IMR-90 (cell line): ENCODE measurements around the gene RAD51B. TPM values are rescaled to one million over a fixed set of nuclear protein-coding genes. Genes with fewer than 3 reads are reported as not detected.

ENCODE experiments used
- ATAC-seq: fragments of 200-7000 bp; cut with Tn5 transposase; 2 replicates; pipeline ENCODE4 v1.9.1; 2020; ENCODE audit warnings: low read depth, mild to moderate bottlenecking, moderate library complexity
- BruUV-seq: library from RNA; stranded (reverse); fragments of 400-500 nt; replicated peaks from 2 replicates; lab custom pipeline; 2021; lab: Mats Ljungman, UMichigan
- CTCF ChIA-PET: fragments of 300-600 bp; formaldehyde crosslinking; extraction: SDS; loops from one replicate; lab custom pipeline; 2021; ENCODE audit warnings: antibody characterized with exemption; lab: Yijun Ruan, JAX
- POLR2A ChIA-PET: fragments of 300-600 bp; sonication (Branson Sonifier 250); formaldehyde crosslinking; loops from one replicate; lab custom pipeline; 2022; ENCODE audit warnings: antibody characterized with exemption; ENCODE audit not compliant: unreplicated experiment; lab: Charles Lee
- DNase-seq: peaks from one replicate; pipeline ENCODE4 v3.0.0; 2013
- H2AFZ ChIP-seq: replicated peaks from 2 replicates; pipeline ENCODE3; 2013; ENCODE audit warnings: low read length, mild to moderate bottlenecking; ENCODE audit not compliant: poor library complexity
- H2AK5ac ChIP-seq: 2 replicates; pipeline ENCODE4 v1.6.1; 2013; ENCODE audit warnings: low read depth, low read length, inconsistent platforms
- H2AK9ac ChIP-seq: replicated peaks from 2 replicates; pipeline ENCODE3; 2013; ENCODE audit warnings: mild to moderate bottlenecking, low read depth, low read length, moderate library complexity; ENCODE audit not compliant: poor library complexity
- H2BK120ac ChIP-seq: 2 replicates; pipeline ENCODE4 v1.6.1; 2013; ENCODE audit warnings: low read depth, low read length, inconsistent platforms
- H2BK15ac ChIP-seq: 3 replicates; pipeline ENCODE4 v1.6.1; 2013; ENCODE audit warnings: low read depth, low read length, inconsistent platforms
- H2BK20ac ChIP-seq: 2 replicates; pipeline ENCODE4 v1.6.1; 2013; ENCODE audit warnings: low read depth, mild to moderate bottlenecking, inconsistent platforms, low read length, moderate library complexity
- H2BK5ac ChIP-seq: 2 replicates; pipeline ENCODE4 v1.6.1; 2013; ENCODE audit warnings: mild to moderate bottlenecking, low read depth, low read length, inconsistent platforms; ENCODE audit not compliant: poor library complexity, severe bottlenecking
- H3K14ac ChIP-seq: replicated peaks from 2 replicates; pipeline ENCODE4 v1.6.1; 2013; ENCODE audit warnings: low read depth, low read length, inconsistent platforms
- H3K18ac ChIP-seq: 2 replicates; pipeline ENCODE4 v1.6.1; 2013; ENCODE audit warnings: low read depth, low read length, control low read depth
- H3K23ac ChIP-seq: 2 replicates; pipeline ENCODE4 v1.6.1; 2013; ENCODE audit warnings: low read depth, low read length, inconsistent platforms
- H3K27ac ChIP-seq: 2 replicates; pipeline ENCODE4 v1.5.1; 2013; ENCODE audit warnings: mild to moderate bottlenecking, control low read depth, low read length; ENCODE audit not compliant: insufficient read depth
- H3K27me3 ChIP-seq: 2 replicates; pipeline ENCODE4 v1.6.1; 2013; ENCODE audit warnings: low read length; ENCODE audit not compliant: control insufficient read depth, insufficient read depth
- H3K36me3 ChIP-seq: 2 replicates; pipeline ENCODE4 v1.6.1; 2013; ENCODE audit warnings: low read length, mixed read lengths; ENCODE audit not compliant: control insufficient read depth, insufficient read depth
- H3K4ac ChIP-seq: 2 replicates; pipeline ENCODE4 v1.6.1; 2013; ENCODE audit warnings: low read depth, low read length, inconsistent platforms
- H3K4me1 ChIP-seq: 2 replicates; pipeline ENCODE4 v1.6.1; 2013; ENCODE audit warnings: low read length, mixed read lengths; ENCODE audit not compliant: control insufficient read depth, insufficient read depth
- H3K4me2 ChIP-seq: 2 replicates; pipeline ENCODE4 v1.6.1; 2013; ENCODE audit warnings: low read depth, mild to moderate bottlenecking, control low read depth, low read length, moderate library complexity
- H3K4me3 ChIP-seq: 2 replicates; pipeline ENCODE4 v1.5.1; 2013; ENCODE audit warnings: low read depth, mild to moderate bottlenecking, control low read depth, low read length, moderate library complexity; ENCODE audit not compliant: insufficient read depth
- H3K56ac ChIP-seq: 2 replicates; pipeline ENCODE4 v1.6.1; 2013; ENCODE audit warnings: low read length, inconsistent platforms; ENCODE audit not compliant: insufficient read depth; ENCODE audit errors: extremely low read depth
- H3K79me1 ChIP-seq, 2 experiments: 2 replicates each; pipeline ENCODE4 v1.6.1; 2013; ENCODE audit warnings: low read length in 2 of 2, inconsistent platforms in 1 of 2, low read depth in 1 of 2
- H3K9ac ChIP-seq: 2 replicates; pipeline ENCODE4 v1.6.1; 2013; ENCODE audit warnings: low read depth, low read length, control low read depth
- H3K9me1 ChIP-seq: 2 replicates; pipeline ENCODE4 v1.6.1; 2013; ENCODE audit warnings: low read length, inconsistent platforms; ENCODE audit not compliant: insufficient read depth
- H3K9me3 ChIP-seq: 2 replicates; pipeline ENCODE4 v1.6.1; 2013; ENCODE audit warnings: low read length; ENCODE audit not compliant: control insufficient read depth, insufficient read depth
- H4K20me1 ChIP-seq: 2 replicates; pipeline ENCODE4 v1.6.1; 2013; ENCODE audit warnings: low read length, inconsistent platforms; ENCODE audit not compliant: insufficient read depth
- H4K5ac ChIP-seq: 2 replicates; pipeline ENCODE4 v1.6.1; 2013; ENCODE audit warnings: mild to moderate bottlenecking, low read depth, low read length, control low read depth
- H4K8ac ChIP-seq, 2 experiments: 2 replicates each; pipeline ENCODE4 v1.6.1; 2013; ENCODE audit warnings: low read depth in 2 of 2, low read length in 2 of 2, control low read depth in 1 of 2, inconsistent platforms in 1 of 2
- H4K91ac ChIP-seq: 2 replicates; pipeline ENCODE4 v1.6.1; 2013; ENCODE audit warnings: low read depth, low read length, inconsistent platforms; ENCODE audit not compliant: insufficient read depth
- CEBPB ChIP-seq: IDR thresholded peaks from 2 replicates; pipeline ENCODE4 v1.6.1; 2012; ENCODE audit warnings: low read depth, low read length, improper control_type of control experiment
- CHD1 ChIP-seq: IDR thresholded peaks from 2 replicates; pipeline ENCODE4 v1.6.1; 2012; ENCODE audit warnings: low read depth, low read length, improper control_type of control experiment
- ELK1 ChIP-seq: fragments of 150-350 bp; IDR thresholded peaks from 2 replicates; pipeline ENCODE4 v1.6.1; 2016; ENCODE audit warnings: low read depth, mild to moderate bottlenecking, low read length, moderate library complexity, borderline replicate concordance
- FOS ChIP-seq: fragments of 150-350 bp; IDR thresholded peaks from 2 replicates; pipeline ENCODE4 v1.6.1; 2016; ENCODE audit warnings: low read depth, low read length
- MAFK ChIP-seq: IDR thresholded peaks from 2 replicates; pipeline ENCODE4 v1.6.1; 2012; ENCODE audit warnings: low read depth, low read length, improper control_type of control experiment
- MAZ ChIP-seq: IDR thresholded peaks from 2 replicates; pipeline ENCODE4 v1.6.1; 2012; ENCODE audit warnings: low read depth, mild to moderate bottlenecking, low read length, improper control_type of control experiment, moderate library complexity, borderline replicate concordance
- MXI1 ChIP-seq: IDR thresholded peaks from 2 replicates; pipeline ENCODE4 v1.6.1; 2012; ENCODE audit warnings: low read depth, mild to moderate bottlenecking, low read length, moderate library complexity, borderline replicate concordance
- NFE2L2 ChIP-seq: fragments of 150-350 bp; IDR thresholded peaks from 2 replicates; pipeline ENCODE4 v1.6.1; 2016; ENCODE audit warnings: low read depth, mild to moderate bottlenecking, low read length
- POLR2A ChIP-seq: IDR thresholded peaks from 2 replicates; pipeline ENCODE4 v1.6.1; 2012; ENCODE audit warnings: mild to moderate bottlenecking, low read depth, low read length
- RAD21 ChIP-seq: IDR thresholded peaks from 2 replicates; pipeline ENCODE4 v1.6.1; 2012; ENCODE audit warnings: low read length, improper control_type of control experiment
- RCOR1 ChIP-seq: IDR thresholded peaks from 2 replicates; pipeline ENCODE4 v1.6.1; 2012; ENCODE audit warnings: mild to moderate bottlenecking, low read length, improper control_type of control experiment; ENCODE audit not compliant: insufficient replicate concordance
- SMC3 ChIP-seq: fragments of 150-350 bp; IDR thresholded peaks from 2 replicates; pipeline ENCODE4 v1.6.1; 2016; ENCODE audit warnings: low read depth, mild to moderate bottlenecking, antibody characterized with exemption, low read length, moderate library complexity
- USF2 ChIP-seq: fragments of 150-350 bp; IDR thresholded peaks from 2 replicates; pipeline ENCODE4 v1.6.1; 2017; ENCODE audit warnings: mild to moderate bottlenecking, antibody characterized with exemption, low read length, low read depth
- WGBS, 2 experiments: methylation state at CpG; one replicate each; pipeline versions ENCODE4 v1.1.5 to v1.1.7; 2013; ENCODE audit warnings: missing lambda C conversion rate in 2 of 2; ENCODE audit not compliant: insufficient read length in 1 of 2; ENCODE audit errors: extremely low coverage in 2 of 2; 5-methylcytosine and 5-hydroxymethylcytosine counted together
- dilution Hi-C: fragments of 300-500 bp; cut with HindIII; formaldehyde crosslinking; loops from one replicate; pipeline ENCODE4 v1.14.3; 2018; ENCODE audit warnings: low sequenced_read_pairs; ENCODE audit not compliant: unreplicated experiment
- in situ Hi-C: fragments of 300-500 bp; cut with MboI; formaldehyde crosslinking; loops from 3 replicates; pipeline ENCODE4 v1.14.3; 2019; ENCODE audit warnings: low sequenced_read_pairs, inconsistent platforms, mixed read lengths
- intact Hi-C: fragments of 100-400 bp; cut with micrococcal nuclease; formaldehyde crosslinking; loops from 2 replicates; pipeline ENCODE4 v1.10.0; 2022
- polyA plus RNA-seq, 3 experiments: library from polyadenylated mRNA; depleted of rRNA; stranded (reverse); fragments of >200 nt; gene quantifications; 2 replicates each; pipeline ENCODE4 v1.2.3, GENCODE V29; 2012; ENCODE audit warnings: low replicate concordance in 1 of 3
- total RNA-seq: library from RNA; depleted of rRNA; stranded (reverse); fragments of >200 nt; gene quantifications from 2 replicates; pipeline ENCODE4 v1.2.3, GENCODE V29; 2012

The RAD51B gene
- total and polyA plus RNA-seq, 2 of the 4 experiments (the other 2 are of a cell fraction) = 5.1 to 18.8 TPM

DNA sequence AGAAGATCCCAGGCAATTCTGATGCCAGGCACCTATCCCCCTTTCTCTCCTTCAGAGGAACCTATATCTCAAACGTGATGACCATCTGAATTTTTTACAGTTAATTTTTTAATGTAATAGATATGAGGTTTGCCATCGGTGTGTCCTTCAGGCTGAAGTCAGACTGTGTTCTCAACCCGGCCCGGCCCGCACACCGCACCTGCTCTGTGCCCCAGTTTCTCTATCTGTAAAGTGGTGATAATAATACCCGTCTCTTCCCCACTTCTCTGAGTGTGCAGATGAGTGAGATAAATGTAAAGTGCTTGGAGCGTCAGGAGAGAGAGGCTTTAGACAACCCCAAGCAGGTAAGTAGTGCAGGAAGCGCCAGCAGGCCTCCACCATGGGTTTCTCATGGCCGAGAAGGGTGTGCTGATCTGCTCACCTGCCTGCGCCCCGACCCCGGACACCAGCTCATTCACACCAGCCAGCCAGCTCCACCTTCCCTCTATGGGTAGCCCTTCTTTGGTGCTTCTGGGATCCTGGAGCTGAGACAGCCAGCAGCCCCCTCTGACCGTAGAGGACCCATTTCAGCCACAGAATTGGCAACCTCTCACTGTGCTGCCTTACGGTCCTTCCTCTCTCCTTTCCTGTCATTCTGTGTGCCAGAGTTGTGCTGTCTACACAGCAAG is 893.3 kb downstream of the RAD51B start:
- Histone ChIP-seq H3K9me3 (no peaks in the 10 kb centered on the region), H4K8ac (no peak overlapping the region), H2BK15ac (no peak overlapping the region), H3K4me3 (no peak overlapping the region), H3K27ac (no peak overlapping the region), H3K9me1 (no peaks in the 10 kb centered on the region), H3K4me2 (no peak overlapping the region), H3K36me3 (no peaks in the 10 kb centered on the region), H3K9ac (no peak overlapping the region), H2BK5ac (no peak overlapping the region), H2BK120ac (no peak overlapping the region), H2AK9ac (no peak overlapping the region), H3K18ac (no peak overlapping the region), H3K27me3 (no peaks in the 10 kb centered on the region; the same call in 1 of the 2 replicates), H3K4me1 (no peaks in the 10 kb centered on the region), H3K4ac (no peak overlapping the region), H4K5ac (no peak overlapping the region), H2BK20ac (no peak overlapping the region), H3K79me1 (no peaks in the 10 kb centered on the region), H2AFZ (no peak overlapping the region), H4K20me1 (no peaks in the 10 kb centered on the region), H3K14ac (no peak overlapping the region), H4K91ac (no peak overlapping the region), H2AK5ac (no peak overlapping the region), H3K23ac (no peak overlapping the region), H3K56ac (no peak overlapping the region)
- TF ChIP-seq RAD21 = no peak
- no peak for TF ChIP-seq SMC3
- TF ChIP-seq MXI1 = no peak
- no peak for TF ChIP-seq MAFK
- no peak for TF ChIP-seq USF2
- TF ChIP-seq NFE2L2 = no peak
- no peak for TF ChIP-seq POLR2A
- TF ChIP-seq CHD1 = no peak
- TF ChIP-seq ELK1 = no peak
- no peak for TF ChIP-seq RCOR1
- no peak for TF ChIP-seq FOS
- TF ChIP-seq MAZ = no peak
- TF ChIP-seq CEBPB = no peak
- no CpG with 5 or more reads among the region's 15 CpGs for WGBS, 2 experiments
- CTCF ChIA-PET = no interaction called here
- in situ Hi-C loops (no loop called here), intact Hi-C loops (no loop called here), dilution Hi-C loops (no loop called here)
- BruUV-seq = no TSS peak
- POLR2A ChIA-PET = no interaction called here
- ATAC-seq (no peak), DNase-seq (no peak)
